Mesendoderm (in vitro differentiated cells): ENCODE measurements around the gene ABTB2.

Source experiments
- DNase-seq: peaks from one replicate; pipeline ENCODE4 v3.0.0; 2013
- H2AK5ac ChIP-seq: 2 replicates; pipeline ENCODE4 v1.6.1; 2013; ENCODE audit warnings: low read length, inconsistent platforms
- H2BK120ac ChIP-seq: 2 replicates; pipeline ENCODE4 v1.6.1; 2013; ENCODE audit warnings: low read depth, mild to moderate bottlenecking, low read length, moderate library complexity, mixed read lengths
- H2BK15ac ChIP-seq: replicated peaks from 2 replicates; pipeline ENCODE4 v1.6.1; 2013; ENCODE audit warnings: low read depth, mild to moderate bottlenecking, moderate library complexity
- H2BK5ac ChIP-seq: 2 replicates; pipeline ENCODE4 v1.6.1; 2013; ENCODE audit warnings: low read length, inconsistent platforms
- H3K18ac ChIP-seq: 2 replicates; pipeline ENCODE4 v1.6.1; 2013; ENCODE audit warnings: mild to moderate bottlenecking, low read length, mixed read lengths
- H3K23ac ChIP-seq: one replicate; pipeline ENCODE4 v1.6.1; 2013; ENCODE audit warnings: low read length
- H3K27ac ChIP-seq: 2 replicates; pipeline ENCODE4 v1.5.1; 2013; ENCODE audit warnings: low read depth, mild to moderate bottlenecking, inconsistent platforms, low read length, moderate library complexity
- H3K27me3 ChIP-seq: 2 replicates; pipeline ENCODE4 v1.6.1; 2013; ENCODE audit warnings: low read length, control low read depth, mild to moderate bottlenecking, inconsistent platforms; ENCODE audit not compliant: insufficient read depth, poor library complexity
- H3K36me3 ChIP-seq: 2 replicates; pipeline ENCODE4 v1.6.1; 2013; ENCODE audit warnings: low read length, inconsistent platforms; ENCODE audit not compliant: control insufficient read depth, insufficient read depth
- H3K4ac ChIP-seq: one replicate; pipeline ENCODE4 v1.6.1; 2013; ENCODE audit warnings: low read depth, mild to moderate bottlenecking, low read length, moderate library complexity
- H3K4me1 ChIP-seq: 2 replicates; pipeline ENCODE4 v1.6.1; 2013; ENCODE audit warnings: low read depth, low read length, inconsistent platforms; ENCODE audit not compliant: control insufficient read depth
- H3K4me2 ChIP-seq: 2 replicates; pipeline ENCODE4 v1.6.1; 2013; ENCODE audit warnings: low read length
- H3K4me3 ChIP-seq: 2 replicates; pipeline ENCODE4 v1.5.1; 2013; ENCODE audit warnings: mild to moderate bottlenecking, low read length
- H3K56ac ChIP-seq: one replicate; pipeline ENCODE4 v1.6.1; 2013; ENCODE audit warnings: low read length
- H3K79me1 ChIP-seq: 2 replicates; pipeline ENCODE4 v1.6.1; 2013; ENCODE audit warnings: low read length, inconsistent platforms
- H3K79me2 ChIP-seq: 2 replicates; pipeline ENCODE4 v1.6.1; 2013; ENCODE audit warnings: mild to moderate bottlenecking, low read length; ENCODE audit not compliant: control insufficient read depth, insufficient read depth
- H3K9ac ChIP-seq: 2 replicates; pipeline ENCODE4 v1.6.1; 2013; ENCODE audit warnings: low read length, inconsistent platforms
- H4K5ac ChIP-seq: one replicate; pipeline ENCODE4 v1.6.1; 2013; ENCODE audit warnings: low read length
- H4K8ac ChIP-seq: one replicate; pipeline ENCODE4 v1.6.1; 2013; ENCODE audit warnings: low read depth, mild to moderate bottlenecking, control low read depth, low read length, moderate library complexity
- WGBS: extraction: QIAGEN DNeasy Blood & Tissue Kit; methylation state at CpG from one replicate; pipeline ENCODE4 v1.1.7; 2013; ENCODE audit warnings: low lambda C conversion rate, missing lambda C conversion rate; ENCODE audit not compliant: insufficient coverage; ENCODE audit errors: extremely low coverage; 5-methylcytosine and 5-hydroxymethylcytosine counted together

The ABTB2 gene

DNA sequence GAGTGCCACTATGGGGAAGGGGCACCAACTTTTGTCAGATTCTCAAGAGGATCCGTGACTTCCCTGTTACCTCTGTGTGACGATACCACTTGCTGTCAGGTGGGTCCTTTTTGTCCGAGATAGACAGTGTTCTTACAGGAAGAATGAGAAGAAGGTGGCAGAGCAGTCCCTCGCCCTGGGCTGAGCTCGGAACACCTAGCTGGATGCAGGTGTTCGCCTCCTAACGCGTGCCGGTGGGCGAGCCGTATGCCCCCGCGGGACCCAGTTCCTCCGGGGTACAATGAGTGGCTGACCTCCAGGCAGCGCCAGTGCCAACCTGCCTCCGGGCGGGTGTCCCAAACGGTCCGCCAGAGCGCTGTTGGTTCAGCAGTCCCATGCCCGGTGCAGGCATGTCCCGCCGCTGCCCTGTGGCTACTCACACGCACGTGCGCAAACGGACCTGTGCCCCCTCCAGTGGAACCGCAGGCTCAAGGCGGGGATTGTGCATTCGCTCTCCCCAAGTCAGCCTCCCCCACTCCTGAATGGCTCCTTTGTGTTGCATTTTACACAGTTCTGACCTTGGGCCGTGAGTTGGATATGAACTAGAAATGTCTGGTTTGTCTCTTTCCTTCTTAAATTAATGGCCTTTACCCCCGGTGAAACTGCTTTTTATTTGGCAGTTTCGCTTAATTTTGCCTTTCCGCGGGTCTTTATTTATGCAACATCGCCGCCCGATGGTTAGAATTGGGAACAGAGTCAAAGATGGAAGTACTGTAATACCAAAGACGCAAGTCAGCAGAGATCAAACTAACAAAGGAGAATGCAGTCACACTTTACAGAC, 1.1 kb upstream of the ABTB2 start:
- H3K4me2 ChIP-seq = peak overlapping the region; percentile 83
- no peaks in the 10 kb centered on the region for H3K36me3 ChIP-seq
- H3K79me1 ChIP-seq = no peaks in the 10 kb centered on the region
- peaks cover 3% of the 10 kb centered on the region for H3K4me1 ChIP-seq
- no peak overlapping the region for H3K4ac ChIP-seq
- H2AK5ac ChIP-seq = no peak overlapping the region
- no peak overlapping the region for H4K8ac ChIP-seq
- H4K5ac ChIP-seq = no peak overlapping the region
- H3K27ac ChIP-seq = no peak overlapping the region
- no peak overlapping the region for H3K23ac ChIP-seq
- H3K79me2 ChIP-seq = no peaks in the 10 kb centered on the region
- DNase-seq = peak; percentile 79
- peak overlapping the region; percentile 84 for H3K56ac ChIP-seq
- H3K27me3 ChIP-seq = peaks cover 2% of the 10 kb centered on the region
- no peak overlapping the region for H2BK120ac ChIP-seq
- H3K4me3 ChIP-seq = peak overlapping the region; percentile 25
- H3K9ac ChIP-seq = peak overlapping the region; percentile 61
- H2BK5ac ChIP-seq = peak overlapping the region; percentile 57
- H2BK15ac ChIP-seq = no peak overlapping the region
- H3K18ac ChIP-seq = no peak overlapping the region
- WGBS = no CpG with 5 or more reads among the region's 39 CpGs

DNA sequence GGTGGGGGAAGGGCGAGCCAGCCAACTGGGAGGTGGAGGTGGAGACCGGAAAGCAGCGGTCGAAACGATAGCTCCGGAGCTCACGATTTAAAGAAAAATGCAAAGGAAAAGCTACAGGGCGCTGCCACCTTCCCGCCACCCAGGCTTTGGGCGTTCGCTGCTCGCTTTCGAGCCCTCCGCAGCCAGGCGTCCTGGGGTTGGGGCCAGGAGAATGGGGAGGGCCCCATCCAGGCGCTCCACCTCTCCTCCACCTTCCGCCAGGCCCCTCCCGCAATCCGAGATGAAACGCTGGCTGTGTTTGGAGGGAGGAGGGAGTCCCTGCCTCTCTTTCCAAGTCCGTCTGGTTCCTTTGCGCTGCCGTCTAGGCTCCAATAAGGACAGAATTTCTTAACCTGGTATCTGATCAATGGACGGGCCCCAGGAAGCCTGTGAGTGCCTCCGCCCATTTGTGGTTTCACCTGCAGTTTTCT, 483 bp upstream of the ABTB2 start:
- Histone ChIP-seq H3K4ac (no peak overlapping the region), H4K5ac (no peak overlapping the region), H3K4me3 (peak overlapping the region; percentile 25), H3K79me1 (no peaks in the 10 kb centered on the region), H3K56ac (peak overlapping the region; percentile 84), H2BK5ac (peak overlapping the region; percentile 57), H4K8ac (no peak overlapping the region), H2BK15ac (no peak overlapping the region), H3K9ac (peak overlapping the region; percentile 61), H2AK5ac (no peak overlapping the region), H3K23ac (no peak overlapping the region), H3K27ac (peak overlapping the region; percentile 77), H3K4me1 (peaks cover 3% of the 10 kb centered on the region), H3K79me2 (no peaks in the 10 kb centered on the region), H2BK120ac (no peak overlapping the region), H3K36me3 (no peaks in the 10 kb centered on the region), H3K4me2 (peak overlapping the region; percentile 83), H3K18ac (no peak overlapping the region), H3K27me3 (peaks cover 2% of the 10 kb centered on the region)
- WGBS = no CpG with 5 or more reads among the region's 25 CpGs
- DNase-seq = peak; percentile 91

DNA sequence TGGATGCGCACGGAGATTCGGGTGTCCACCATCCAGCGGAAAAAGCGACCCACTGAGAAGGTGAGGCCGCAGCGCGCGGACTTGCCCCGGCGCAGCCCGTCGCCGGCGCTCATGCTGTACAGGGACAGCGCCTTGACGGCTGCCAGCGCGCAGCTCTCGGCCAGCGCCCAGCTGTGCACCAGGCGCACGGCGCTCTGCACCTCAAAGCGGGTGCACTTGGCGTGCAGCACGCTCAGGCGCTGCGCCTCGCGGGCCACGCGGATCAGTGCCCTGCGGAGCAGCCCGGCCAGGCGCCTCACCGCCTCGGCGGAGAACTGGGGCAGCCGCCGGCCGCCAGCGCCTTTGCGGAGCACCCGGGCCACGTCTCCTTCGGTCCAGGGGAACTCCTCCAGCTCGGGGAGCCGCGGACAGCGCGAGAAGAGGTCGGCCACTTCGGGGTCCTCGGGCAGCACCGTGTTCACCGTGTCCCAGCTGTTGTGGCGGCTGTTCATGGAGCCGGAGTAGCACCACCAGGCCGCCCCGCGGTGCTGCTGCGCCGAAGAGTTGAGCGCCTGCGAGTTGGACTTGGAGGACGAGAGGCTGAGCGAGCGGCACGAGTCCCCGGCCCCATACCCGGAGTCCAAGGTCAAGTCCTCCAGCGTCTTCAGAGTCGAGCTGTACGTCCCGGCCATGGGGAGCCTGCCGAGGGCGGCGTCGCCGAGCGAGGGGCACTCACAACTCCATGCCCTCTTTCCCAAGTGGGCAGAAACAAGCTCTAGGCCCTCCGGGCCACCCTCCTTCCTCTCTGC, 703 bp downstream of the ABTB2 start:
- Histone ChIP-seq H3K23ac (no peak overlapping the region), H3K4me1 (peaks cover 3% of the 10 kb centered on the region), H3K36me3 (no peaks in the 10 kb centered on the region), H3K4me3 (peak overlapping the region; percentile 31), H2BK15ac (no peak overlapping the region), H3K18ac (peak overlapping the region; percentile 61), H2AK5ac (no peak overlapping the region), H3K4ac (no peak overlapping the region), H3K27me3 (peaks cover 2% of the 10 kb centered on the region), H3K56ac (peak overlapping the region; percentile 80), H2BK5ac (no peak overlapping the region), H3K27ac (peak overlapping the region; percentile 9), H4K8ac (no peak overlapping the region), H3K79me2 (no peaks in the 10 kb centered on the region), H2BK120ac (peak overlapping the region; percentile 1), H4K5ac (no peak overlapping the region), H3K9ac (peak overlapping the region; percentile 70), H3K79me1 (no peaks in the 10 kb centered on the region), H3K4me2 (peak overlapping the region; percentile 53)
- peak; percentile 84 for DNase-seq
- WGBS = no CpG with 5 or more reads among the region's 83 CpGs

DNA sequence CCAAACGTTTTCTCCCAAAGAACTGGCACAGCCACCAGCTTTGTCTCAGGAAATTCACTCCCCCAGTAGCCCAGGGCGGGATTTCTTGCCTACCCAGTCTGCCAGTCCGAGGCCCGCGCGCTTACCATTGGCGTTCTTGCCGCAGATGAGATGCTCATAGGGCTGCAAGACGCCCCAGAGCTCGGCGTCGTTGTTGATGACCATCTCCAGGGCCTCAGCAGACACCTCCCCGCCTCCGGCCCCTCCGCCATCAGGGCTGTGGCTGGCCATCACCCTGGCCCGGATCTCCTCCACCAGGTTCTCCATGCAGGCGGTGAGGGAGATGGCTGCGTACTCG, 1.3 kb downstream of the ABTB2 start:
- H3K9ac ChIP-seq = peak overlapping the region; percentile 70

DNA sequence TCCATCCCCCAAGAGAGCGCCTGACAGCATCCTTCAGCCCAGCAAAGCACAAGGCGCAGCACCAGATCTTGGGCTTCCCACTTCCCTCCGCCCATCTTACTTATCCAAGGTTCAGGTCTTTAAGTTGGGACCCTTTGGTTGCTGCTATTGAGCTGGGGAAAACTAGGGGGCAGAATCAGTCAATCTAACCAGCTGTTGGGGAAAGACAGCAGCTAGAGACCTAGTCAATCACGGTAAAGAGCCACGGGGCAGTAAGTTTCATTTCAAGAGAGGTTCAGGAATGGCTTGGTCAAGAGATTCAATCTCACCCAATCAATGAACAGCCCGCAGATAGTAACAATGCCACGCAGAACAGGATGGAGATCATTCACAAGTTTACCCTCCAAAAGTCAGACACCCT, 1.7 kb downstream of the ABTB2 start:
- no peak overlapping the region for H3K4ac ChIP-seq
- no peak overlapping the region for H3K23ac ChIP-seq
- H3K79me2 ChIP-seq = no peaks in the 10 kb centered on the region
- peak overlapping the region; percentile 53 for H3K4me2 ChIP-seq
- H3K4me1 ChIP-seq = peaks cover 3% of the 10 kb centered on the region
- no peak overlapping the region for H4K8ac ChIP-seq
- H3K36me3 ChIP-seq = no peaks in the 10 kb centered on the region
- no peak overlapping the region for H3K56ac ChIP-seq
- no peak overlapping the region for H3K4me3 ChIP-seq
- no CpG with 5 or more reads among the region's 7 CpGs for WGBS
- H2BK120ac ChIP-seq = no peak overlapping the region
- H3K27me3 ChIP-seq = peaks cover 2% of the 10 kb centered on the region
- no peaks in the 10 kb centered on the region for H3K79me1 ChIP-seq
- H3K27ac ChIP-seq = no peak overlapping the region
- H2BK15ac ChIP-seq = no peak overlapping the region
- no peak overlapping the region for H2BK5ac ChIP-seq
- no peak overlapping the region for H2AK5ac ChIP-seq
- H4K5ac ChIP-seq = no peak overlapping the region
- H3K18ac ChIP-seq = no peak overlapping the region
- peak; percentile 64 for DNase-seq
- H3K9ac ChIP-seq = no peak overlapping the region

More for the DNA sequence above, 1.3 kb downstream of the ABTB2 start:
- Histone ChIP-seq H3K27me3 (peaks cover 2% of the 10 kb centered on the region), H3K79me2 (no peaks in the 10 kb centered on the region), H3K36me3 (no peaks in the 10 kb centered on the region), H2BK120ac (no peak overlapping the region), H3K4me1 (peaks cover 3% of the 10 kb centered on the region), H2BK5ac (no peak overlapping the region), H3K18ac (no peak overlapping the region), H3K27ac (no peak overlapping the region), H4K8ac (no peak overlapping the region), H3K56ac (peak overlapping the region; percentile 49), H3K4me2 (peak overlapping the region; percentile 53), H3K4ac (no peak overlapping the region), H4K5ac (no peak overlapping the region), H2BK15ac (no peak overlapping the region), H3K79me1 (no peaks in the 10 kb centered on the region), H3K23ac (no peak overlapping the region), H2AK5ac (no peak overlapping the region), H3K4me3 (peak overlapping the region; percentile 5)
- WGBS = no CpG with 5 or more reads among the region's 19 CpGs
- peak; percentile 54 for DNase-seq
